ENCODE results near the gene SMOC2. TPM values are rescaled to one million over a fixed set of nuclear protein-coding genes. Genes with fewer than 3 reads are reported as not detected.

Gene SMOC2
- total RNA-seq, 1 experiment from 2014 or later, result 2.1 TPM

DNA sequence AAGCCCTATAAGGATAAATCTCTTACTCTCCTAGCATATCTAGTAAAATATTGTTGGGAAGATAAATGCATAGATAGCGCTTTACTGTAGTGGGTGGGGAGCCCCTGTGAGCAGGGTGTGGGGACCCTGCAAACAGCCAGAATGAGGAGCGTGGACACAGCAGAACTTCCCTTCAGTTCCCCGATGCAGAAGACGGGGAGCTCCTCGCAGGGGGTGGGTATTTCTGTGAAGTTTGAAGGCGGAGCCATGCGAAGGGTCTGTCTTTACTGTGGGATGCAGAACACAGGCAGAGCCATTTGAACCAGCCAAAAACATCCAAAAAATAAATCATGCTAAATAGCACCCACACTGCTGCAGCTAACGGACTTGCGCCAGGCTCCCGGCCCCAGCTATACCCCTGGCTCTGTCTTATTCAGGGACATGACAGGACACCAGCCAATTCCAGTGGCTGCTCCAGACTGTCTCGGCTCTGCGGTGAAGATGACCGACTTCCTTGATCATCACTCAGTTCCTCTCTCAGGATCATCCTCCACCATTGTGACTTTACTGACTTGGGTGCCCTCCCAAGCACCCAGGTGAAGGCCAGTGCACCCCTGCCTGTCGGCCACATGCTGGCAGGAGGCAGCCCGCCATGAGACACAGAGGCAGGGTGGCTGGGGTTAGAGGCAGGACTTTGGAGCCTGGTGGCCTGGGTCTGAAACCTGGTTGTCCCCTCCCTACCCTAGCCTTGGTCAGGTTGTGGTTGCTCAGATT is 134.5 kb downstream of the SMOC2 start:
- Histone ChIP-seq H4K20me1 (ENCODE audit: control insufficient read depth, insufficient read depth, insufficient read length) (no peaks in the 10 kb centered on the region), H3K56ac (ENCODE audit: insufficient read length, low read depth, low read length) (no peak overlapping the region), H3K79me1 (ENCODE audit: insufficient read depth, low read depth, low read length, poor library complexity, severe bottlenecking) (no peaks in the 10 kb centered on the region), H3K79me2 (ENCODE audit: insufficient read depth, low read length) (no peaks in the 10 kb centered on the region), H4K8ac (replicated peaks; ENCODE audit: insufficient read length, low read depth, low read length) (no peak overlapping the region), H3T11ph (ENCODE audit: low read length) (no peak overlapping the region), H2BK12ac (ENCODE audit: insufficient read length, low read depth, low read length) (no peak overlapping the region), H3K4ac (ENCODE audit: low read depth, low read length) (no peak overlapping the region), H4K91ac (ENCODE audit: insufficient read length, low read depth, low read length) (no peak overlapping the region), H2BK15ac (ENCODE audit: low read depth, low read length) (no peak overlapping the region), H2BK120ac (ENCODE audit: low read depth, low read length, poor library complexity, severe bottlenecking) (no peak overlapping the region), H3K27me3 (ENCODE audit: insufficient read depth, low read length) (no peaks in the 10 kb centered on the region), H2BK5ac (ENCODE audit: insufficient read length, low read length) (no peak overlapping the region), H3K23me2 (ENCODE audit: insufficient read length, low read depth, low read length, poor library complexity, severe bottlenecking) (no peaks in the 10 kb centered on the region), H3K18ac (ENCODE audit: insufficient read length, low read depth, low read length) (no peak overlapping the region), H3K4me1 (ENCODE audit: insufficient read depth, low read length) (no peaks in the 10 kb centered on the region), H3K9me3 (ENCODE audit: control insufficient read depth, low read depth, low read length) (no peaks in the 10 kb centered on the region), H2BK20ac (ENCODE audit: low read depth, low read length, poor library complexity, severe bottlenecking) (no peak overlapping the region), H3K27ac (ENCODE audit: insufficient read length, low read depth, low read length) (no peak overlapping the region), H2AFZ (ENCODE audit: low read length) (no peak overlapping the region), H3K23ac (ENCODE audit: insufficient read length, low read depth, low read length) (no peak overlapping the region), H3K4me2 (ENCODE audit: insufficient read depth, insufficient read length, low read length) (no peak overlapping the region), H3K9ac (ENCODE audit: extremely low read depth, insufficient read length, low read length) (no peak overlapping the region), H3K14ac (ENCODE audit: insufficient read depth, low read length) (peak overlapping the region; percentile 41; the same call in 1 of the 2 replicates), H4K5ac (ENCODE audit: insufficient read length, low read depth, low read length) (no peak overlapping the region), H2AK5ac (ENCODE audit: insufficient read length, low read length) (no peak overlapping the region)
- Mint-ChIP-seq H3K36me3 (ENCODE audit: insufficient read depth in 1 of 3, low read depth in 3 of 3) (no peaks in the 10 kb centered on the region), H3K4me1 (peaks cover 19 to 24% of the 10 kb centered on the region in 2 experiments), H3K27me3 (ENCODE audit: low read depth) (peaks cover 4% of the 10 kb centered on the region; the same call in 1 of the 2 replicates), H3K27ac (no peak overlapping the region), H3K9me3 (no peaks in the 10 kb centered on the region), H3K4me3 (no peak overlapping the region)
- TF ChIP-seq CTCF (conservative IDR thresholded peaks at IDR 0.05), result no peak
- no CpG with 5 or more reads among the region's 15 CpGs for WGBS (ENCODE audit: extremely low coverage, insufficient read length, low lambda C conversion rate)
- DNase-seq, result no peak
